Erythroblast (primary cell): Measurements from ENCODE around the gene DHRS4.

Experiments
- GATA1 ChIP-seq: IDR thresholded peaks from 2 replicates; pipeline ENCODE4 v1.6.1; 2011; ENCODE audit warnings: low read depth, mild to moderate bottlenecking, control low read depth, low read length, moderate library complexity
- POLR2A ChIP-seq: IDR thresholded peaks from 2 replicates; pipeline ENCODE4 v1.6.1; 2011; ENCODE audit warnings: mild to moderate bottlenecking, low read length

GRCh38 chr14:23953464-23954278 lies at the start of gene DHRS4:
- TF ChIP-seq POLR2A (peak; percentile 78), GATA1 (no peak)
